ENCODE data around the gene CPEB1.

CPEB1 gene

GRCh38 chr15:82597815-82598214, 49.3 kb downstream of the CPEB1 start:
- WGBS, 2 experiments: 88 to 100% methylated on average over 2 of the region's 2 CpGs
- Histone ChIP-seq H3K4me1 (ENCODE audit: control insufficient read depth, insufficient read depth, low read length) (no peaks in the 10 kb centered on the region), H3K9me3 (ENCODE audit: control insufficient read depth, low read length) (no peaks in the 10 kb centered on the region), H3K27me3 (ENCODE audit: control insufficient read depth, insufficient read depth, low read length, poor library complexity, severe bottlenecking) (no peaks in the 10 kb centered on the region), H3K27ac (ENCODE audit: insufficient read depth, low read depth, low read length, poor library complexity, severe bottlenecking) (no peak overlapping the region), H3K4me3 (ENCODE audit: insufficient read depth, low read depth, low read length) (no peak overlapping the region), H3K36me3 (ENCODE audit: control insufficient read depth, insufficient read depth, low read length) (no peaks in the 10 kb centered on the region)

DNA sequence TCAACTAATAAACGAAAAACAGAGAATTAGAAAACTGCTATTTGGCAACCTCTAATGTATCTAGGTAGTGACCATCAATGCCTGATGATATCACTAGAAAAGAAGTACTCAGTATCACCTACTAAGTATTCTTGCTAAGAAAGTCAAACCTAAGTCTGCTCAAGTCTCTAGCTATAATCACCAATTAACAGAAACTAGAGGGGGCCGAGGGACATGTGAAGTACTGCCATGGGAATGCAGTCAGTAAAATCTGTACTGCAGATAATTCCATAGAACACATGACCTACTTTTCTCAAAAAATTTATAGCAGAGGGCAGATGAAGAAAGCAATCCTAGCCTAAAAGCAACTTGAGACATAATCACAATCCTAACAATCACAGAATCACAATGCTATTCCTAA, 51.4 kb downstream of the CPEB1 start:
- 84 to 100% methylated on average over 1 to 2 of the region's 2 CpGs for WGBS, 2 experiments
- H3K9me3 ChIP-seq (ENCODE audit: control insufficient read depth, low read length): no peaks in the 10 kb centered on the region
- H3K36me3 ChIP-seq (ENCODE audit: control insufficient read depth, insufficient read depth, low read length): no peaks in the 10 kb centered on the region
- H3K27ac ChIP-seq (ENCODE audit: insufficient read depth, low read depth, low read length, poor library complexity, severe bottlenecking): no peak overlapping the region
- no peaks in the 10 kb centered on the region for H3K4me1 ChIP-seq (ENCODE audit: control insufficient read depth, insufficient read depth, low read length)
- no peak overlapping the region for H3K4me3 ChIP-seq (ENCODE audit: insufficient read depth, low read depth, low read length)
- H3K27me3 ChIP-seq (ENCODE audit: control insufficient read depth, insufficient read depth, low read length, poor library complexity, severe bottlenecking): no peaks in the 10 kb centered on the region

DNA sequence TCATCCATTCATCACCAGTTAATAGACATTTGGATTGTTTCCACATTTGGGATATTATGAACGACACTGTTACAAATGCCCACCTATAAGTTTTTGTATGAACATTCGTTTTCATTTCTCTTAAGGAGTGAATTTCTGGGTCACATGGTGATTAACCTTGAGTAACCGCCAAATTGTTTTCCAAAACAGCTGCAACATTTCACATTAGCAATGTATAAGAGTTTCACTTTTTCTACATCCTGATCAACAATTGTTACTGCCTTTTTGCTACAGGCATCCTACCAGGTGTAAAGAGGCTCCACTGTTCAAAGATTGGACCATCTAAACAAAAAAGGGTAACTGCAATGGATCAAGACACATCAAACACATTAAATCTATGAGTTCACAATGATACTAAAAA, 52.0 kb downstream of the CPEB1 start:
- 92 to 98% methylated on average over 3 of the region's 3 CpGs for WGBS, 2 experiments
- no peaks in the 10 kb centered on the region for H3K27me3 ChIP-seq (ENCODE audit: control insufficient read depth, insufficient read depth, low read length, poor library complexity, severe bottlenecking)
- H3K27ac ChIP-seq (ENCODE audit: insufficient read depth, low read depth, low read length, poor library complexity, severe bottlenecking): no peak overlapping the region

DNA sequence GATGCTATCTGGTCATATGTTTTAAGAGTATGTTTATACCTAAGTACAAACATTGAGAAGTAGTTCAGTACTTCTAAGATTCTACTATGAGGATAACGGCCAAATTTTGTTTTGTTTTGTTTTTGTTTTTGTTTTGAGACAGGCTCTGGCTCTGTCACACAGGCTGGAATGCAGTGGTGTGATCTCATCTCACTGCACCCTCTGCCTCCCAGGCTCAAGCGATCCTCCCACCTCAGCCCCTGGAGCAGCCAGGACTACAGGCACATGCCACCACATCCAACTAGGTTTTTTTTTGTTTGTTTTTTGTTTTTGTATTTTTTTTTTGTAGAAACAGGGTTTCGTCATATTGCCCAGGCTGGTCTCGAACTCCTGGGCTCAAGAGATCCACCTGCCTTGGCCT, 59.4 kb downstream of the CPEB1 start:
- Histone ChIP-seq H3K4me1 (ENCODE audit: control insufficient read depth, insufficient read depth, low read length) (no peaks in the 10 kb centered on the region), H3K9me3 (ENCODE audit: control insufficient read depth, low read length) (no peaks in the 10 kb centered on the region), H3K4me3 (ENCODE audit: insufficient read depth, low read depth, low read length) (no peak overlapping the region), H3K27me3 (ENCODE audit: control insufficient read depth, insufficient read depth, low read length, poor library complexity, severe bottlenecking) (no peaks in the 10 kb centered on the region), H3K27ac (ENCODE audit: insufficient read depth, low read depth, low read length, poor library complexity, severe bottlenecking) (no peak overlapping the region), H3K36me3 (ENCODE audit: control insufficient read depth, insufficient read depth, low read length) (no peaks in the 10 kb centered on the region)
- 73 to 74% methylated on average over 4 of the region's 4 CpGs for WGBS, 2 experiments

More for the DNA sequence above, 52.0 kb downstream of the CPEB1 start:
- Histone ChIP-seq H3K36me3 (ENCODE audit: control insufficient read depth, insufficient read depth, low read length) (no peaks in the 10 kb centered on the region), H3K4me1 (ENCODE audit: control insufficient read depth, insufficient read depth, low read length) (no peaks in the 10 kb centered on the region), H3K4me3 (ENCODE audit: insufficient read depth, low read depth, low read length) (no peak overlapping the region), H3K9me3 (ENCODE audit: control insufficient read depth, low read length) (no peaks in the 10 kb centered on the region)

- H3K27me3 ChIP-seq (ENCODE audit: control insufficient read depth, insufficient read depth, low read length, poor library complexity, severe bottlenecking): no peaks in the 10 kb centered on the region
- H3K9me3 ChIP-seq (ENCODE audit: control insufficient read depth, low read length): no peaks in the 10 kb centered on the region
- H3K4me3 ChIP-seq (ENCODE audit: insufficient read depth, low read depth, low read length): no peak overlapping the region
- WGBS, 2 experiments: 62 to 63% methylated on average over 3 of the region's 3 CpGs
- H3K27ac ChIP-seq (ENCODE audit: insufficient read depth, low read depth, low read length, poor library complexity, severe bottlenecking): no peak overlapping the region
- no peaks in the 10 kb centered on the region for H3K4me1 ChIP-seq (ENCODE audit: control insufficient read depth, insufficient read depth, low read length)
- no peaks in the 10 kb centered on the region for H3K36me3 ChIP-seq (ENCODE audit: control insufficient read depth, insufficient read depth, low read length)
These were observed 62.1 kb downstream of the CPEB1 start for GRCh38 chr15:82585072-82585471.

DNA sequence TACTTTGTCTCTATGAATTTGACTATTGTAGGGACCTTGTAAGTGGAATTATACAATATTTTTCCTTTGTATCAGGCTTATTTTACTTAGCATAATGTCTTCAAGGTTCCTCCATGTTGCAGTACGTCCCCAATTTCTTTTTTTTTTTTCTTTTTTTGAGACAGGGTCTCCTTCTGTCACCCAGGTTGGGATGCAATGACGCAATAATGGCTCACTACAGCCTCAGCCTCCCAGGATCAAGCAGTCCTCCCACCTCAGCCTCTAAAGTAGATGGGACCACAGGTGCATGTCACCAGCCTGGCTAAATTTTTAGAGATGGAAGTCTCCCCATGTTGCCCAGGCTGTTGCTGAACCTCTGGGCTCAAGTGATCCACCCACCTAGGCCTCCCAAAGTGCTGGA, 66.5 kb downstream of the CPEB1 start:
- no peak overlapping the region for H3K4me3 ChIP-seq (ENCODE audit: insufficient read depth, low read depth, low read length)
- no peaks in the 10 kb centered on the region for H3K9me3 ChIP-seq (ENCODE audit: control insufficient read depth, low read length)
- H3K27ac ChIP-seq (ENCODE audit: insufficient read depth, low read depth, low read length, poor library complexity, severe bottlenecking): no peak overlapping the region
- H3K27me3 ChIP-seq (ENCODE audit: control insufficient read depth, insufficient read depth, low read length, poor library complexity, severe bottlenecking): no peaks in the 10 kb centered on the region
- WGBS, 2 experiments: 96 to 99% methylated on average over 2 of the region's 2 CpGs
- H3K36me3 ChIP-seq (ENCODE audit: control insufficient read depth, insufficient read depth, low read length): no peaks in the 10 kb centered on the region
- H3K4me1 ChIP-seq (ENCODE audit: control insufficient read depth, insufficient read depth, low read length): no peaks in the 10 kb centered on the region

GRCh38 chr15:82575335-82575734, 71.8 kb downstream of the CPEB1 start:
- Histone ChIP-seq H3K27ac (ENCODE audit: insufficient read depth, low read depth, low read length, poor library complexity, severe bottlenecking) (no peak overlapping the region), H3K4me1 (ENCODE audit: control insufficient read depth, insufficient read depth, low read length) (peaks cover 22% of the 10 kb centered on the region), H3K9me3 (ENCODE audit: control insufficient read depth, low read length) (no peaks in the 10 kb centered on the region), H3K27me3 (ENCODE audit: control insufficient read depth, insufficient read depth, low read length, poor library complexity, severe bottlenecking) (no peaks in the 10 kb centered on the region), H3K36me3 (ENCODE audit: control insufficient read depth, insufficient read depth, low read length) (no peaks in the 10 kb centered on the region), H3K4me3 (ENCODE audit: insufficient read depth, low read depth, low read length) (no peak overlapping the region)
- 89 to 98% methylated on average over 3 of the region's 3 CpGs for WGBS, 2 experiments

- Histone ChIP-seq H3K27me3 (ENCODE audit: control insufficient read depth, insufficient read depth, low read length, poor library complexity, severe bottlenecking) (no peaks in the 10 kb centered on the region), H3K9me3 (ENCODE audit: control insufficient read depth, low read length) (no peaks in the 10 kb centered on the region), H3K27ac (ENCODE audit: insufficient read depth, low read depth, low read length, poor library complexity, severe bottlenecking) (no peak overlapping the region), H3K36me3 (ENCODE audit: control insufficient read depth, insufficient read depth, low read length) (no peaks in the 10 kb centered on the region), H3K4me1 (ENCODE audit: control insufficient read depth, insufficient read depth, low read length) (peaks cover 23% of the 10 kb centered on the region), H3K4me3 (ENCODE audit: insufficient read depth, low read depth, low read length) (no peak overlapping the region)
- 86 to 94% methylated on average over 3 of the region's 3 CpGs for WGBS, 2 experiments
These were observed 74.2 kb downstream of the CPEB1 start for GRCh38 chr15:82572986-82573385.

- no peaks in the 10 kb centered on the region for H3K27me3 ChIP-seq (ENCODE audit: control insufficient read depth, insufficient read depth, low read length, poor library complexity, severe bottlenecking)
- 90 to 91% methylated on average over 5 of the region's 5 CpGs for WGBS, 2 experiments
- peaks cover 23% of the 10 kb centered on the region for H3K4me1 ChIP-seq (ENCODE audit: control insufficient read depth, insufficient read depth, low read length)
- H3K36me3 ChIP-seq (ENCODE audit: control insufficient read depth, insufficient read depth, low read length): no peaks in the 10 kb centered on the region
- H3K27ac ChIP-seq (ENCODE audit: insufficient read depth, low read depth, low read length, poor library complexity, severe bottlenecking): no peak overlapping the region
- H3K4me3 ChIP-seq (ENCODE audit: insufficient read depth, low read depth, low read length): no peak overlapping the region
- no peaks in the 10 kb centered on the region for H3K9me3 ChIP-seq (ENCODE audit: control insufficient read depth, low read length)
These were observed 74.9 kb downstream of the CPEB1 start for GRCh38 chr15:82572311-82572710.

DNA sequence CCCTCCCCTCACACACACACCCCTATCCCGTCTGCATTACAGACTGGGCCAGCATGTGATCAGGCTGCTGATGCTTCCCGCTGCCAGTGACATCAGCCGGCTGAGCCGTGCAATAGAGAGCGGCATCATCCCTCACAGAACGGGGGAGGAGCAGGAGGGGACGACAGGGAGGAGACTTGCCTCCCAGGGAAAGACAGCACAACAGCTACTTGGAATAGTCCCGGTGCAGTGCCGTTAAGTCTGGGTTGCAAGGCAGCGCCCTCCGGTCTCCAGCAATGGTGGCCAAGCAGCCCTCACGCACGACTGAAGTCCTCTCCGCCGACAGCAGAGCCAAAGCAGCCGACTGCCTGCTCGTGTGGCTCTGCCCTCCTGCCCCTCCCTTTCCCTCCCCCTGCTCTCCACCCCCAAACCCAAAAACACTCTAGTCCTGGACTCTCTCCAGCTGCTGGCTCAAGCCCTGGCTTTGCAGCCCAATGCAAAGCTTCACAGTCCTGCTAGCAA, 75.4 kb downstream of the CPEB1 start:
- 2 to 4% methylated on average over 17 of the region's 17 CpGs for WGBS, 2 experiments
- H3K4me1 ChIP-seq (ENCODE audit: control insufficient read depth, insufficient read depth, low read length): peaks cover 23% of the 10 kb centered on the region
- H3K4me3 ChIP-seq (ENCODE audit: insufficient read depth, low read depth, low read length): peak overlapping the region; percentile 11
- no peaks in the 10 kb centered on the region for H3K36me3 ChIP-seq (ENCODE audit: control insufficient read depth, insufficient read depth, low read length)
- no peaks in the 10 kb centered on the region for H3K27me3 ChIP-seq (ENCODE audit: control insufficient read depth, insufficient read depth, low read length, poor library complexity, severe bottlenecking)
- H3K27ac ChIP-seq (ENCODE audit: insufficient read depth, low read depth, low read length, poor library complexity, severe bottlenecking): no peak overlapping the region
- H3K9me3 ChIP-seq (ENCODE audit: control insufficient read depth, low read length): no peaks in the 10 kb centered on the region

Measured in ectodermal cell (in vitro differentiated cells).